ENCODE measurements around the gene ST6GALNAC6. TPM values are rescaled to one million over a fixed set of nuclear protein-coding genes. Genes with fewer than 3 reads are reported as not detected.

Gene ST6GALNAC6
- total and polyA plus RNA-seq, 2 of the 8 experiments (the other 6 are each of a cell fraction or from before 2014, with no cell fraction given): 43.7 to 64.4 TPM

- Histone ChIP-seq H3K23me2 (ENCODE audit: low read depth, low read length) (no peaks in the 10 kb centered on the region; the same call in 1 of the 2 replicates), H3K4me1 (replicated peaks in 1 of 4; ENCODE audit: control insufficient read depth in 3 of 4, insufficient read depth in 4 of 4, low read length in 3 of 4) (peaks cover 0 to 10% (median 6%) of the 10 kb centered on the region in 4 experiments; a peak in 5 of 7 replicates), H4K5ac (ENCODE audit: insufficient read length, low read depth, low read length) (no peak within 1 kb of the TSS), H3K14ac (ENCODE audit: insufficient read length) (no peak within 1 kb of the TSS), H2AK5ac (ENCODE audit: low read depth, low read length) (no peak within 1 kb of the TSS; the same call in 1 of the 2 replicates), H3K4ac (replicated peaks; ENCODE audit: insufficient read length, low read depth, low read length) (no peak within 1 kb of the TSS), H2BK120ac (replicated peaks; ENCODE audit: low read depth, low read length) (no peak within 1 kb of the TSS), H4K20me1 (replicated peaks in 1 of 2; ENCODE audit: control insufficient read depth in 1 of 2, insufficient read depth in 2 of 2, low read length in 2 of 2) (no peaks in the 10 kb centered on the region), H4K8ac (ENCODE audit: extremely low read depth, insufficient read depth, low read length) (peak within 1 kb of the TSS; percentile 81), H3K27me3 (replicated peaks in 1 of 4; ENCODE audit: control insufficient read depth in 3 of 4, extremely low read depth in 1 of 4, insufficient read depth in 3 of 4, low read length in 3 of 4) (no peaks in the 10 kb centered on the region), H3K18ac (ENCODE audit: extremely low read depth, low read length) (peak within 1 kb of the TSS; percentile 32), H3K79me2 (ENCODE audit: control insufficient read depth in 1 of 2, insufficient read depth in 2 of 2, low read length in 2 of 2) (no peaks in the 10 kb centered on the region), H3K9me3 (ENCODE audit: insufficient read depth in 2 of 2, low read depth in 1 of 2, low read length in 1 of 2) (no peaks in the 10 kb centered on the region), H3K79me1 (ENCODE audit: low read depth, low read length) (no peaks in the 10 kb centered on the region), H3K27ac (ENCODE audit: low read depth, low read length) (no peak within 1 kb of the TSS), H2BK12ac (ENCODE audit: low read depth, low read length) (peak within 1 kb of the TSS; percentile 92; the same call in 1 of the 2 replicates), H3K56ac (replicated peaks; ENCODE audit: insufficient read length, low read depth, low read length) (no peak within 1 kb of the TSS), H3K36me3 (ENCODE audit: control insufficient read depth in 2 of 4, insufficient read depth in 4 of 4, low read length in 3 of 4) (no peaks in the 10 kb centered on the region), H2BK15ac (ENCODE audit: low read length) (peak within 1 kb of the TSS; percentile 81; the same call in 1 of the 2 replicates), H2BK20ac (ENCODE audit: low read length) (peak within 1 kb of the TSS; percentile 62; the same call in 1 of the 2 replicates), H3K9ac (replicated peaks in 1 of 4; ENCODE audit: extremely low read depth in 1 of 4, low read depth in 3 of 4, low read length in 3 of 4) (no peak within 1 kb of the TSS), H2AFZ (ENCODE audit: low read length) (no peak within 1 kb of the TSS), H3K4me3 (ENCODE audit: extremely low read depth in 1 of 4, insufficient read depth in 2 of 4, low read depth in 3 of 4, low read length in 4 of 4) (no peak within 1 kb of the TSS), H3K23ac (ENCODE audit: insufficient read length) (no peak within 1 kb of the TSS), H4K91ac (replicated peaks; ENCODE audit: insufficient read length, low read length) (peak within 1 kb of the TSS; percentile 15), H2BK5ac (ENCODE audit: low read depth, low read length) (peak within 1 kb of the TSS; percentile 60; the same call in 1 of the 2 replicates), H3K4me2 (ENCODE audit: insufficient read depth in 1 of 2, low read depth in 2 of 2, low read length in 2 of 2) (peak within 1 kb of the TSS in 1 of 2 experiments; percentile 17; a peak in 1 of 4 replicates)
- CTCF ChIA-PET (ENCODE audit: partially characterized antibody): interaction anchor here (0.8 to 6.6 kb wide), 20 partner anchors 8 to 109 kb away, joined by 3 to 50 read pairs (median 4); no protein-coding TSS in a partner anchor
- WGBS, 2 experiments (ENCODE audit: extremely low coverage in 1 of 2, insufficient coverage in 1 of 2, insufficient read length in 1 of 2, insufficient replicate concordance in 2 of 2, low coverage in 1 of 2, low lambda C conversion rate in 2 of 2, missing lambda C conversion rate in 1 of 2): 70% methylated on average over 14 of the region's 37 CpGs; no CpG with 5 or more reads in 1 of the 2 experiments
- FAIRE-seq (no peak), DNase-seq (ENCODE audit: low read depth in 1 of 2, low spot score in 2 of 2) (no peak)
- TF ChIP-seq NRF1 (IDR thresholded peaks at IDR 0.05; ENCODE audit: low read depth, low read length) (no peak), TBP (IDR thresholded peaks at IDR 0.05; ENCODE audit: low read depth, low read length) (no peak), EZH2 (IDR thresholded peaks at IDR 0.05; ENCODE audit: low read depth, low read length, severe bottlenecking) (no peak)
- POLR2A ChIA-PET (ENCODE audit: partially characterized antibody): interaction anchor here (0.8 to 3.2 kb wide), 12 partner anchors 9 to 65 kb away, joined by 3 to 16 read pairs (median 4); no protein-coding TSS in a partner anchor
Measured at GRCh38 chr9:127854184-127854806, 45.1 kb downstream of the ST6GALNAC6 start, which contains the start of gene ENG. Gene ENG, minus strand, starts transcription at chr9:127854658. Its CDS starts 303 bp downstream, at chr9:127854355.
